ENCODE data around the gene ZNF12.
"Not testable (repeated sequence)": the region's sequence is repeated elsewhere in the genome, so short reads cannot be mapped to it uniquely, and the experiment has no call there.

Gene ZNF12

DNA sequence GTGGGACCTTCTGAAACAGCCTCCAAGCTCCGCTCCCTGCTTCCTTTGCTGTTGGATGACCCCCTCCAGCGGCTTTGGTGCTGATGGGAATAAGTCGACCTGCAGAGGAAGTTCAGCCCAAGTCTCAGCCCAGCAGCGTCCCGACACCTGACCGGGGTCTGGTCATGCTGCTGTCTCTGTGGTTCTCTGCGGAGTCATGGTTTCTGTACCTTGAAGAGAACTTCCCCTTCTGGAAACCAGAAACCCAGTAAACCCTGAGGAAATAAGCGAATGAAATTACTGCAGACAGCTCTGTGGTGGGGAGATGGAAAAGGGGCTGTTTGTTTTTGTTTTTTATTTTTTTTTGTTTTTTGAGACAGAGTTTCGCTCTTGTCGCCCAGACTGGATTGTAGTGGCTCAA lies 18.3 kb upstream of the ZNF12 start:
- TF ChIP-seq, protein P1, sequence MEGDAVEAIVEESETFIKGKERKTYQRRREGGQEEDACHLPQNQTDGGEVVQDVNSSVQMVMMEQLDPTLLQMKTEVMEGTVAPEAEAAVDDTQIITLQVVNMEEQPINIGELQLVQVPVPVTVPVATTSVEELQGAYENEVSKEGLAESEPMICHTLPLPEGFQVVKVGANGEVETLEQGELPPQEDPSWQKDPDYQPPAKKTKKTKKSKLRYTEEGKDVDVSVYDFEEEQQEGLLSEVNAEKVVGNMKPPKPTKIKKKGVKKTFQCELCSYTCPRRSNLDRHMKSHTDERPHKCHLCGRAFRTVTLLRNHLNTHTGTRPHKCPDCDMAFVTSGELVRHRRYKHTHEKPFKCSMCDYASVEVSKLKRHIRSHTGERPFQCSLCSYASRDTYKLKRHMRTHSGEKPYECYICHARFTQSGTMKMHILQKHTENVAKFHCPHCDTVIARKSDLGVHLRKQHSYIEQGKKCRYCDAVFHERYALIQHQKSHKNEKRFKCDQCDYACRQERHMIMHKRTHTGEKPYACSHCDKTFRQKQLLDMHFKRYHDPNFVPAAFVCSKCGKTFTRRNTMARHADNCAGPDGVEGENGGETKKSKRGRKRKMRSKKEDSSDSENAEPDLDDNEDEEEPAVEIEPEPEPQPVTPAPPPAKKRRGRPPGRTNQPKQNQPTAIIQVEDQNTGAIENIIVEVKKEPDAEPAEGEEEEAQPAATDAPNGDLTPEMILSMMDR (IDR thresholded peaks at IDR 0.05): no peak
- Histone ChIP-seq H3K4me3 (no peak overlapping the region), H3K27ac (no peak overlapping the region)
- DNase-seq (ENCODE audit: low spot score): no peak

DNA sequence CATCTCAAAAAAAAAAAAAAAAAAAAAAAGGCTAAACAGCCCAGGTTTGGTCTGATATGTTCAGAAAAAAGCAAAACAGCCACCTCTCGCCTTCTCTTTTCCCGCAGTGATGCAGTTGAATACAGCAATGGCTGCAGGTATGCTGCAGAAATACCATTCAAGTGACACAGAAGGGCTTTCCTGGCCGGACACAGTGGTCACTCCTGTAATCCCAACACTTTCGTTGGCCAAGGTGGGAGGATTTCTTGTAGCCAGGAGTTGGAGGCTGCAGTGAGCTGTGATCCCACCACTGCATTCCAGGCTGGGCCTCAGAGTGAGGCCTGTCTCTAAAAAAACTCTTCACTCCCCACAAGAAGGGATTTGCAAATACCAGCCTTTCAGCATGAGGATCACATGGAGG lies 17.6 kb upstream of the ZNF12 start:
- not testable (repeated sequence) for DNase-seq (ENCODE audit: low spot score); H3K4me3 ChIP-seq; H3K27ac ChIP-seq

DNA sequence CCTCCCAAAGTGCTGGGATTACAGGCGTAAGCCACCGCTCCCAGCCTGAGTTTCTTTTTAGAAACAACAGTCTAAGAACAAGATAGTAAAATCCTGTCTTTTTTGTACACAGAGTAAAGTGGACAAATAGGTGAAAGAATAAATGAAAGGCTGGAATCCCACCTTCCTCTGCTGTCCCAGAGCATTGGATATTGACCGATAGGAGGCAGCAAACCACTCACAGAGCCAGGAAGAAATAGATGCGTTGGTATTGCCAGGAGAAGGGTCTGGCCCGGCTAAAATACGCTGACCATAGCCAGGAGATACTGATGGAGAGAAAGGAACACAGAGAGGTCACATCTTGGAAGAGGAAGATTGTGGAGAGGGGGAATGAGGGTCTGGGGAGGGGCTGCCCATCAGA lies 11.4 kb upstream of the ZNF12 start:
- Histone ChIP-seq H3K27ac (no peak overlapping the region), H3K4me3 (no peak overlapping the region)
- DNase-seq (ENCODE audit: low spot score): no peak
- TF ChIP-seq, protein P1 (IDR thresholded peaks at IDR 0.05): no peak

DNA sequence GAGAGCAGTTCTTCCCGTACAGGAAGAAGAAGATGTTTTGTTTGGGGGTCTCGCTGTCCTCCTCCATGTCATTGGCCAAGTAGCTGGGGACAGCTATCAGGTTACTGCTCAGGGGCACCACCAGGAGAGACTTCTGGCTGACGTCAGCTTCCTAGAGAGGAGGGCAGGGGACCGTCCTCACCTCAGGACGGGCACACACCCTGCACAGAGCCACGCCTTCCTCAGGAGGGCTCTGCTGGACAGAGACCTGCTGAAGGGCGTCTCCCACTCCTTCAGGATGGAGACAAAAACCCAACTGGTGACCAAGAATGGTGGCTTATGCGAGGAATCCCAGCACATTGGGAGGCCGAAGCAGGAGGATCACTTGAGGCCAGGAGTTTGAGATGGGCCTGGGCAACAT lies 9.2 kb upstream of the ZNF12 start:
- DNase-seq (ENCODE audit: low spot score); H3K27ac ChIP-seq; H3K4me3 ChIP-seq: not testable (repeated sequence)

DNA sequence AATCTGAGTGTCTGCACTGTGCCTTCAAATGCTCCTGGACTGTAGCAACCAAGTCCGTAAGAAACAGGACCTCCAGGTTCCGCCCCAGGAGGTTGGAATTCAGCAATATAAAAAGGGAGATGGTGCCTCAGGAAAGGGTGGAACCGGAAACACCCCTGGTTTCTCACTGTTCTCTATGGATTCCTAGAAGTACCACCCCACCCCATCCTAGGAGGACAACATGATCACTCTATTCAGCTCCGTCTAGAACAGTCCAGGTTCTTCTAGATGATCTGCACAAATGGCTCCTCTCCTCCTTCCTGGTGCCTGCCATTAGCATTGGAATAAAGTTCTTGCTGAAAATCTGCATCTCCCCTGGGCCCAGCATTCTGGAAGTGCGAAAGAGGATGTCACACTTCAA lies 7.6 kb upstream of the ZNF12 start:
- H3K4me3 ChIP-seq: no peak overlapping the region
- no peak for DNase-seq (ENCODE audit: low spot score)
- no peak overlapping the region for H3K27ac ChIP-seq
- TF ChIP-seq, protein P1 (IDR thresholded peaks at IDR 0.05): no peak

DNA sequence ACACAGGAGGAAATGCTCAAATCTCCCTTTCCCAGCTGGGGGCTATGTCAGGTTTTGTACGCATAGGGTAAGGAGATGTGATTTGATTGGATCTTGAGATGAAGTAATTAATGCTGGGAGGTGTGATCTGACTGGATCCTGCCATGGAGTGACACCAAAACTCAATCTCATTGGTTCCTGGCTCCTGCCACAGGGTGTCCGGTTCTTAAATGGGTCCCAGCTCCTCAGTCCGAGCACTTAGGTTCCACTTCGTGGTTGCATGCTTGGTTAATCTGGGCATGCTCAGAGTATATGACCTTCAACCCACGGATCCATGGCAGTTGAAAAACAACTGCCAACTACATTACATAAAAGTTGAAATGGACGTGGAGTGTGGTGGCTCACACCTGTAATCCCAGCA lies 3.1 kb upstream of the ZNF12 start:
- H3K27ac ChIP-seq: no peak overlapping the region
- no peak overlapping the region for H3K4me3 ChIP-seq
- TF ChIP-seq, protein P1 (IDR thresholded peaks at IDR 0.05): no peak
- no peak for DNase-seq (ENCODE audit: low spot score)

DNA sequence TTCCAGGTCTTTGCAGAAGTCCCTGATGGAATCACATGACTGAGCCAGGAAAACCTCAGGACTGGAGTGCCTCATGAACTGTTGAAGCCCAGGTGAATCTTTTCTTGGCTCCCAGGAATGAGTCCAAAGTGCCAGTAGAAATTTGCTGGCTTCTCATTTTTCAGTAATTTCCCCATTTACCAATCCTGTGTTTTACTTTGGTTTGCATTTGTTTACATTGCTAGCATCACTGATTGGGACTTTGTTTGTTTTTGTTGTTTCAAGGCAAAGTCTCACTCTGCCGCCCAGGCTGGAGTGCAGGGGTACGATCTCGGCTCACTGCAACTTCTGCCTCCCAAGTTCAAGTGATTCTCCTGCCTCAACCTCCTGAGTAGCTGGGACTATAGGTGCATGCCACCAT lies 1.6 kb upstream of the ZNF12 start:
- Histone ChIP-seq H3K27ac (no peak overlapping the region), H3K4me3 (no peak overlapping the region)
- TF ChIP-seq, protein P1 (IDR thresholded peaks at IDR 0.05): no peak
- DNase-seq (ENCODE audit: low spot score): no peak

DNA sequence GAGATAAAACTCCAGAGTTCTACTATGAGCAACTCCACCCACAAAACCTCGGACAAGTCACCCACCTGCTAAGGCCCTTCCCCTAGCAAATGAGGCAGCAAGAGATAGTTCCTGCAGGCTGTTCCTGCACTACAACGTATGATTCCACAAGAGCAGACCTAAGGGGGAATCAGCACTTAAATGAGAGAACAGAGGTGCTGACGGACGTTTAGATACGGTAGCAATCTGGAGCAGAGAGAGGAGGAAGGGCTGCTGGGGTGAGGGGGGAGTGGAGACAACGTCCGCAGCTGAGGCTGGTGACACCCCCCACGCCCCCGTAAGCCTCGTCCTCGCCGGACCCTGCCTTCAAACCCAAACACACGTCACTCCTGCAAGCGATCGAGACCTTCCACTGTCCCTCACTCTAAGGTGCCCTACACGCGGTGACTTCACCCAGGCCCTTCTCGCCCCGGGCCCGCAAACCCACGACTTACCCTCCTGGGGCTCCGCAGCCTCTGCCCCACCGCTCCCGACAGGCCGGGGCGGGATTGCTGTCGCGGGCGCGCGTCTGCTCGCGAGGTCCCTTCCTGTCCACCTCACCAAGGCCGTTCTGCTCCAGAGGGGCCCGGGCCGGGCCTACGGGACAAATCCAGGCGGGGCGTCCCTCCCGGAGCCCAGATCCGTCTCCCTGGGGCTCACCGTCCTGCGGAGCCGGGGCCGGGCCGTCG lies 635 bp downstream of the ZNF12 start:
- Histone ChIP-seq H3K27ac (peak overlapping the region; percentile 90), H3K4me3 (peak overlapping the region; percentile 83)
- TF ChIP-seq, protein P1 (IDR thresholded peaks at IDR 0.05): no peak
- no peak for DNase-seq (ENCODE audit: low spot score)

Measured in coronary artery (tissue), 2 donors.